Transverse colon (tissue), 4 donors: ENCODE data around the gene KLK3.

Experiments
- CTCF ChIP-seq, 5 experiments: fragments of 200-600 bp in 3 of 5; fragments of 450-650 bp in 2 of 5; sonication (generic) in 3 of 5; IDR thresholded peaks; 1 replicate in 2 of 5; 2 replicates in 3 of 5; pipeline ENCODE4 v1.5.1; 2016 to 2017; ENCODE audit warnings: antibody characterized with exemption in 5 of 5, inconsistent platforms in 3 of 5, mild to moderate bottlenecking in 2 of 5, moderate library complexity in 1 of 5
- EP300 ChIP-seq: sonication (generic); formaldehyde crosslinking; IDR thresholded peaks from one replicate; pipeline ENCODE4 v1.6.1; 2017; ENCODE audit warnings: antibody characterized with exemption, low read depth
- POLR2AphosphoS5 ChIP-seq, 3 donors: sonication (generic); formaldehyde crosslinking; IDR thresholded peaks; one replicate each; pipeline ENCODE4 v1.6.1; 2016; ENCODE audit warnings: antibody characterized with exemption in 3 of 3

GRCh38 chr19:50896591-50897190 is 42.0 kb downstream of the KLK3 start:
- TF ChIP-seq POLR2AphosphoS5 (IDR thresholded peaks at IDR 0.05) (no peak), CTCF (IDR thresholded peaks at IDR 0.05) (no peak), EP300 (no peak)
